Measurements from ENCODE around the gene ABCA5.
A peak's percentile ranks its signal among the peaks of the same experiment; 100 is the strongest.

ABCA5 gene, protein sequence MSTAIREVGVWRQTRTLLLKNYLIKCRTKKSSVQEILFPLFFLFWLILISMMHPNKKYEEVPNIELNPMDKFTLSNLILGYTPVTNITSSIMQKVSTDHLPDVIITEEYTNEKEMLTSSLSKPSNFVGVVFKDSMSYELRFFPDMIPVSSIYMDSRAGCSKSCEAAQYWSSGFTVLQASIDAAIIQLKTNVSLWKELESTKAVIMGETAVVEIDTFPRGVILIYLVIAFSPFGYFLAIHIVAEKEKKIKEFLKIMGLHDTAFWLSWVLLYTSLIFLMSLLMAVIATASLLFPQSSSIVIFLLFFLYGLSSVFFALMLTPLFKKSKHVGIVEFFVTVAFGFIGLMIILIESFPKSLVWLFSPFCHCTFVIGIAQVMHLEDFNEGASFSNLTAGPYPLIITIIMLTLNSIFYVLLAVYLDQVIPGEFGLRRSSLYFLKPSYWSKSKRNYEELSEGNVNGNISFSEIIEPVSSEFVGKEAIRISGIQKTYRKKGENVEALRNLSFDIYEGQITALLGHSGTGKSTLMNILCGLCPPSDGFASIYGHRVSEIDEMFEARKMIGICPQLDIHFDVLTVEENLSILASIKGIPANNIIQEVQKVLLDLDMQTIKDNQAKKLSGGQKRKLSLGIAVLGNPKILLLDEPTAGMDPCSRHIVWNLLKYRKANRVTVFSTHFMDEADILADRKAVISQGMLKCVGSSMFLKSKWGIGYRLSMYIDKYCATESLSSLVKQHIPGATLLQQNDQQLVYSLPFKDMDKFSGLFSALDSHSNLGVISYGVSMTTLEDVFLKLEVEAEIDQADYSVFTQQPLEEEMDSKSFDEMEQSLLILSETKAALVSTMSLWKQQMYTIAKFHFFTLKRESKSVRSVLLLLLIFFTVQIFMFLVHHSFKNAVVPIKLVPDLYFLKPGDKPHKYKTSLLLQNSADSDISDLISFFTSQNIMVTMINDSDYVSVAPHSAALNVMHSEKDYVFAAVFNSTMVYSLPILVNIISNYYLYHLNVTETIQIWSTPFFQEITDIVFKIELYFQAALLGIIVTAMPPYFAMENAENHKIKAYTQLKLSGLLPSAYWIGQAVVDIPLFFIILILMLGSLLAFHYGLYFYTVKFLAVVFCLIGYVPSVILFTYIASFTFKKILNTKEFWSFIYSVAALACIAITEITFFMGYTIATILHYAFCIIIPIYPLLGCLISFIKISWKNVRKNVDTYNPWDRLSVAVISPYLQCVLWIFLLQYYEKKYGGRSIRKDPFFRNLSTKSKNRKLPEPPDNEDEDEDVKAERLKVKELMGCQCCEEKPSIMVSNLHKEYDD (N-terminal part only)

DNA sequence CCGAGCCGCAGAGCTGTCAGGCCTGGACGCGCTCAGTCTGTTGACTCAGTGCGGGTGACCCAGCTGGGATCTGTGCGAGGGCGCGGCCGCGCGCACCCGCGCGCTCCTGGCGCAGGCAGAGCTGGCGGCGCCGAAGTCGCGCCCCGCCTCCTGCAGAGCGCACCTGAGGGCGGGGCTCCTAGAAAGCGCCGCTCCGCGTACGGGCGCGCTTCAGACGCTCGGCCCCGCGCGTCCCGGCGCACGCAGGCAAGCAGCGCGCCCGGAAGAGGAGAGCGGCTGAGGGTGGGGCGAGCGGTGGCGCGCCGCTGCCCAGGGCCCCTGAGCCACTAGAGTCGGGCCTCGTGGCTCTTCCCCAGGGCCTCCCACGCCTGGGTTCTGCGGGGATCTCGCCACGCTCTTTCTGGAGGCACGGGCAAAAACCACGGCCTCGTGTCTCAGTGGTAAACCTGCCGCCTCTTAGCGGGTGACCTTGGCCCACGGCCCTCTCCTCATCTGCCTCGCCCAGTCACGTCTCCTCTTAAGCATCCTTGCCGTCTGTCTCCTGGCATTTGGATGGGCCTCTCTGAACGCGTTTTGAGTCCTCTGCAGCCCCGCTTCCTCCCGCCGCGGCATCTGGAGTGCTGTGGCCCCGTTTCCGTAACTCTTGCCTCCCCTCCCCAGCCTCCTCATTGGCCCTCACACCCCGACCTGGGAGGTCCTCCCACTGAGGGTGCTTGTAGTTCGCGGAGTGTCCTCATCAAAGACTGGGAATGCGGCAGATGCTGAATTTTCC, at the start of gene ABCA5:
Gene ABCA5 (minus strand): TSS at position 74 of the 772 bp plus-strand sequence. CDS start 12,718 bp downstream, outside the sequence.
- DNase-seq, result peak; percentile 92

DNA sequence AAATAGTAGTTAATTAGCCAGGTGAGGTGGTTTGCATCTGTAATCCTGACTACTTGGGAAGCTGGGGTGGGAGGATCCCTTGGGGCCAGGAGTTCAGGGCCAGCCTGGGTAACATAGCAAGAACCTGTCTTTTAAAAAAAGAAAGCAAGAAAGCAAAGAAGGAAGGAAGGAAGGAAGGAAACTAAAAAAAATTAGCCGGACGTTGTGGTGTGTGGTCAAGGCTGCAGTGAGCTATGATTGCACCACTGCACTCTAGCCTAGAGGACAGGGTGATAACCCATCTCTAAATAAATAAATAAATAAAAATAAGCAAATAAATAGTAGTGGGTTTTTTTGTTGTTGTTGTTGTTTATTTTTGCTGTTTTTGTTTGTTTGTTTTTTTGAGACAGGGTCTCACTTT, 48.3 kb upstream of the ABCA5 start:
- no peak for DNase-seq

DNA sequence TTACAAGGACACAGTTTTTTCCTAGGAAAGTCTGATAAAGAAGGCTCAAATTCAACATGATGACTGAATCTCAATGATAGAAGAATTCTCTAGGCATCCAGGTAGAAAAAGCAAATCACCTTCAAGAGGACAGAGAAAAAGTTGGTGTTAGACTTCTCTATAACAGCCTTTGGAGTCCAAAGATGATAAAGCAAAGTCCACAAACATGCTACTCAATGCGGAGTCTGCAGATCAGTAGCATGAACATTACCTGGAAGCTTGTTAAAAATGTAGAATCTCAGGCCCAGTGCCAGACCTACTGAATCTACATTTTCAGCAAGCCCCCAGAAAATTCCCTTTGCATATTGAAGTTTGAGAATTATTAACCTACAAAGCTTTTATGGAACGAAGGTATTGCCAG, 46.1 kb upstream of the ABCA5 start:
- no peak for DNase-seq

DNA sequence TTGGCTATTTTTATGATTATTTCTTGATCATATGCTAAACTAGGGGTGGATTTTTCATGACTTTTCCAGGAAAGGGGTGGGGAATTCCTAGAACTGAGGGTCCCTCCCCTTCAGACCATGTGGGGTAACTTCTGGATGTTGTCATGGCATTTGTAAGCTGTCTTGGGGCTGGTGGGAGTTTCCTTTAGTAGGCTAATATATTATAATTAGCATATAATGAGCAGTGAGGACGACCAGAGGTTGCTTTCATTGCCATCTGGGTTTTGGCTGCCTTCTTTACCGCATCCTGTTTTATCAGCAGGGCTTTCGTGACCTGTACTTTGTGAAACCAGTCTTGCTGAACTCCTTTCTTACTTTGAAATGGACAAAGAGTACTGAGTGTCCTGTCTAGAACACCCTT, 40.4 kb upstream of the ABCA5 start:
- DNase-seq, result no peak

DNA sequence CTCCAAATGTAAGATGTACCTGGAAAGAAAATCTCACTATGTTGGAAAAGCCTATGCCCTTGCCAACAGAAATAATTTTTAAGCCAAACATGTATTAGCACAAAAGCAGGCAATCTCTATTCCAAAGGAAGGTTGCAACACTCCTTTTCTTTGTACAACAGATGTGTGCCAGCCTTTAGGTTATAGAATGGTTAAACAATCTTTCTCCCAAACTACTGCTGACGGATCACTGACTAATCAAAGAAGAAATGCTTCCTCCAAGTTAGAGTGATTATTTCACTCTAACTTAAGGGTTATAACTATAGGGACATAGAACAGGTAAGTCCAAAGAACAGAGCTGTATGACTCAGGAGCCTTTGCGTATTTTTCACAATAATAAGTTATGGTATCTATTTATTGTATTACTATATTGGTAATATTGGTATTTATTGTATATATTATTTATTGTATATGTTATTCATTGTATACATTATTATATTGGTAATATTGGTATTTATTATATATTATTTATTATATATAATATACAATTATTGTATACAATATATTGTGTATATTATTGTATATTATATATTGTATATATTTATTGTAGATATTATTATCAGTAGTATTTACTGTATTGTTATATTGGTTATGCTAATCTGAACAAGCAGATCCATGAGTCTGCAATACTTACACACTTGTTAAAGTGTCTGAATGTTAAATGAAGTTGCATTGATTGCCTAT, 36.7 kb upstream of the ABCA5 start:
- no peak for DNase-seq

DNA sequence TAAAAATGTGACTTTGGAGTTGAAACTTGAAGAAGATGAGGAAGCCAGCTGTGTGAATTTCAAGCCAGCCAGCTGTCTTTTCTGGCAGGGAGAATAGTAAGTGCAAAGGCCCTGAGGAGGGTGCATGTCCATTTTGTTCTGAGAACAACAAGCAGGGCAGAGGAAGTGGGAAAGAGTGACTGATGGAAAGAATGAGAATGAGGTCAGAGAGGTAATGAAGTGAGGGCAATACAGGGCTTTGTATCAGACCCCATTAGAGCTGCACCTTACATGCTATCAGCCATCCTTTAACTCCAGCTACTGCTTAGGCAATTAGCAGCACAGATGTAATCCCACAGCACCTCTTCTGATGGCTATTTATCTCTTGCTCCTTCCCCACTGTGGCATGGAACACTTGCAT, 34.2 kb upstream of the ABCA5 start:
- DNase-seq, result no peak

DNA sequence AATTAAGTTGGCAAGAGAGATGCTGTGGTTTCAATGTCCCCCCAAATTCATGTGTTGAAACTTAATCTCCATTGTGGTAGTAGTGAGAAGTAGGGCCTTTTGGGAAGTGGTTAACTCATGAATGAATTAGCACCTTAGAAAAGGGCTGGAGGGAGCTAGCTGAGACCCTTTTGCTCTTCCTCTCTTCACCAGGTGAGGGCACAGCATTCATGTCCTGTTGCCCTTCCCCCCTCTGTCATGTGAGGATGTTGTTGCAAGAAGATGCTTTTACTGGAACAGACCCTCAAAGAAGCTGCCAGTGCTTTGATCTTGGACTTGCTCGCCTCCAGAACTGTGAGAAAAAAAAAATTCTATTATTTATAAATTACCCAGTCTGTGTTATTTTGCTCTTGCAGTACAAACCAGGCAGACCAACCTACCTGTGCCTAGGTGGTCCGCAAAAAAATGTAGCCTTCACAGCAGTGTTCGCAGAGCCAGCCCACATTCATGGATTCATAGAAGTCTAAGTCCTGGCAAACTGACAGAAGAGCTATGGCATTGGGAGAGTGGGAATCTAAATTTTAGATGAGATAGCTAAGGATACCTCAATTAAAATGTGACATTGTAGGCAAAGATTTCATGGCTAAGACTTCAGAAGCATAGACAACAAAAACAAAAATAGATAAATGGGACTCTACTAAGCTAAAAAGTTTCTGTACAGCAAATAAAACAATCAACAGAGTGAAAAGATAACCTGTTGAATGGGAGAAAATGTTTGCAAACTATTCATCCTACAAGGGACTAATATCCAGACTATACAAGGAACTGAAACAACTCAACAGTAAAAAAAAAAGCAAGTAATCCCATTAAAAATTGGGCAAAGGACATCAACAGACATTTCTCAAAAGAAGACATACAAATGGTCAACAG, 32.0 kb upstream of the ABCA5 start:
- no peak for DNase-seq

GRCh38 chr17:69357701-69358100, 30.8 kb upstream of the ABCA5 start:
- peak; percentile 1 for DNase-seq

DNA sequence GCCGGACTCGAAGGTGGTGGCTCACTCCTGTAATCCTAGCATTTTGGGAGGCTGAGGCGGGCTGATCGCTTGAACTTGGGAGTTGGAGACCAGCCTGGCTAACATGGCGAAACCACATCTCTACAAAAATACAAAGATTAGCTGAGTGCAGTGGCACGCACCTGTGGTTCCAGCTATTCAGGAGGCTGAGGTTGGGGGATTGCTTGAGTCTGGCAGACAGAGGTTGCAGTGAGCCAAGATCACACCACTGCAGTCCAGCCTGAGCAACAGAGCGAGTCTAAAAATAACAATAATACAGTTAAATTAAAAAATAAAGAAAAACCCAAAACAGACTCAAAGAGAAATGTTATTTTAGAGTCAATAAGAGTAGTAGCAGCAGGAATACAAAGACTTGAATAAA, 29.7 kb upstream of the ABCA5 start:
- no peak for DNase-seq

DNA sequence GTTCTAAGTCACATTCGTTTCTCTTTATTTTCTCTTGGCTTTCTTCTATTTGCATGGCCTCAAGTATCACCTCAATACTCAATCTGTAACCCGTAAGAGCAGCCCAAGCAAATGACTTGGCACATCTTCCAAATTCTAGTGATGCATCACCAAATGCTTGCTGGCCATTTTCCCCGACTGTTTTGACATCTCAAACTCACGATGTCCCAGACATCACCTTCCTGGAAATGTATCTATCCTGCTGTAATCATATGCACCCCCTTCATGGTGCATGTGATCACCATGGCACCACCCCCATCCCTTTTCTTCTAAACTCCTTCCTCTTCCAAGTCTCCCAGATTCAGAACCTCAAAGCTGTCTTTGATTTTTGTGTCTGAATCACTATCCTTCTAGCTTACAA, 24.0 kb upstream of the ABCA5 start:
- no peak for DNase-seq

- no peak for DNase-seq
These were observed 21.5 kb upstream of the ABCA5 start for GRCh38 chr17:69348429-69348828.

GRCh38 chr17:69346766-69347165, 19.8 kb upstream of the ABCA5 start:
- no peak for DNase-seq

DNA sequence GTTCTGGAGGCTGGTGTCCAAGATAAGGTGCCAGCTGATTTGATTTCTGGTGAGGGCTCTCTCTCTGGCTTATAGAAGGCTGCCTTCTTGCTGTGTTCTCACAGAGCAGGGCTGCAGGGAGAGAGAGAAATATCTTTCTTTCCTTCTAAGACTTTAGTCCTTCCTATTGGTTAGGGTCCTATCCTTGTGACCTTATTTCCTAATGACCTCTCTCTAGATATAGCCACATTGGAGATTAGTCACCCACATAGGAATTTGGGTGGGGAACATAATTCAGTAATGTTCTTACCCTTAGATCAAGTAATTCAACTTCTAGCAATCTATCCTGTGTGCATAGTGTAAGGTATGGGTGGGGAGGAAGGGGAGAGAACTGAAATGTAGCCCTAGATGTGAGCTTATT, 18.0 kb upstream of the ABCA5 start:
- DNase-seq, result peak; percentile 31

DNA sequence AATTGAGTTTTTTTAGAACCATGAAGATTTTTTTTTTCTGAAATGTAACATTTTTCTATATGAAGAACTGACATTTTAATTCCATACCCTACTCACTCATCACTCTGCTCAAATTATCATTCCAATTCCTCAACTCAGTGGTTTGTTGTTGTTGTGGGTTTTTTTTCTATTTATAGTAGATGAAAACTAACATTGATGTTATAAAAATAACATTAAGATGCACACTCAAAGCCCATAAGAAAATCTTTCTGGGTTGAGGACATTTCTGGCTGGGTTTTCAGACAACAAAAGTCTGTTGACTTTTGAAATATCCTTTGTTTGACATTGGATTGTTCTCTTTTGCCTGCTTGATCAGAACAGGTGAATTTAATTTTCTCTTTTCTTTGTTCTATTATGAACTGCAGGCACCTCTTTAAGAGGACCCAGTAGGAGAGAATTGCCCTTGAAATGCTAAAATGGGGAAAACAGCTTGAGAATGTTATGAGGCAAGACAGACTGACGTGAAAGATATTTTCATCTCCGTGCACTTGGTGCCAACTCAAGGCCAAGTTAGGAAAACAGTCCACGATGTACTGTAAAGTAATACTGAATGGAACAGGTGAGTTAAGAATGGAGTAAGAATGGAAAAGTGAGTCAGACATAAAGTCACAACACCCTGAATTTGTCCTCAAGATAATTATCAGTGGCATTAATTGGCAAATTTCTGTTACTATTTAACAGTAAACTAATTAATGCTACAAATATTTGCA, 16.1 kb upstream of the ABCA5 start:
- no peak for DNase-seq

- DNase-seq, result no peak
These were observed 13.0 kb upstream of the ABCA5 start for GRCh38 chr17:69339937-69340336.

GRCh38 chr17:69336996-69337395, 10.1 kb upstream of the ABCA5 start:
- no peak for DNase-seq

DNA sequence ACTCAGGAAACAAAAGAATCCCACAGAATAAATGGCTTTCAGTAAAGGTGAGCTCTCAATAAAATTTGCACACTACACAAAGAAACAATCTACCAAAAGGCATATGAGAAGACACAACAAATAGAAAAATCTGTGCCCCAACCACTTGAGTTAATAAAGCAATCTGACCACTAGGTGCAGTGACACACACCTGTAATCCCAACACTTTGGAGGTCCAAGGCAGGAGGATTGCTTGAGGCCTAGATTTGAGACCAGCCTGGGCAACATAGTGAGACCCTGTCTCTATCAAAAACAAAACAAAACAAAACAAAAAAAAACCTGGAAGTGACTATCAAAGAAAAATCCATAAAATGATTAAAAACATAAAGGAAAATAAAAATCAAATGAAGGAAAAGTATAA, 9.6 kb upstream of the ABCA5 start:
- no peak for DNase-seq

GRCh38 chr17:69335058-69335457, 8.1 kb upstream of the ABCA5 start:
- peak; percentile 22 for DNase-seq

GRCh38 chr17:69333561-69333960, 6.6 kb upstream of the ABCA5 start:
- no peak for DNase-seq

- DNase-seq, result no peak
These were observed 4.8 kb upstream of the ABCA5 start for GRCh38 chr17:69331756-69332155.
